HepG2 (cell line): ENCODE data around the gene SLC9A9. TPM values are rescaled to one million over a fixed set of nuclear protein-coding genes. Genes with fewer than 3 reads are reported as not detected.
A peak's percentile ranks its signal among the peaks of the same experiment; 100 is the strongest.

Experiments used
- ATAC-seq: fragments of 200-7000 bp; cut with Tn5 transposase; 3 replicates; pipeline ENCODE4 v1.9.1; 2020; ENCODE audit warnings: mild to moderate bottlenecking, moderate library complexity
- BruUV-seq: library from RNA; stranded (reverse); fragments of 400-500 nt; replicated peaks from 2 replicates; lab custom pipeline; 2021; lab: Mats Ljungman, UMichigan
- CTCF ChIA-PET: fragments of 300-600 bp; formaldehyde crosslinking; extraction: SDS; loops from one replicate; lab custom pipeline; 2021; ENCODE audit warnings: low total read pairs, inconsistent platforms, low intra/inter-chr PET ratio; lab: Yijun Ruan, JAX
- POLR2A ChIA-PET: fragments of 350-600 bp; sonication (Branson Sonifier 250); formaldehyde crosslinking; loops from one replicate; lab custom pipeline; 2020; ENCODE audit warnings: antibody characterized with exemption, inconsistent platforms; lab: Yijun Ruan, JAX
- DNase-seq: peaks from one replicate; pipeline ENCODE4 v3.0.0-alpha.2; 2015; ENCODE audit warnings: low spot score
- FAIRE-seq: peaks from 3 replicates; lab custom pipeline; 2011; peaks lifted over from hg19 to GRCh38; lab: Jason Lieb, UNC
- H2AFZ ChIP-seq: one replicate; pipeline ENCODE4 v1.6.1; 2011; ENCODE audit warnings: low read length, inconsistent platforms
- H3K27ac ChIP-seq: fragments of 300-600 bp; 3 replicates; pipeline ENCODE4 v1.8.0; 2011; ENCODE audit warnings: mixed run types, mild to moderate bottlenecking, mixed read lengths, low read length, inconsistent platforms; ENCODE audit not compliant: insufficient read depth; ENCODE audit errors: extremely low read length
- H3K27me3 ChIP-seq, 2 experiments: fragments of 200-600 bp in 1 of 2; 2 replicates in 1 of 2; 3 replicates in 1 of 2; pipeline versions ENCODE4 v1.6.0 to v1.8.0; 2011; ENCODE audit warnings: low read length in 2 of 2, mild to moderate bottlenecking in 2 of 2, moderate library complexity in 2 of 2, inconsistent platforms in 1 of 2; ENCODE audit not compliant: insufficient read depth in 2 of 2, control insufficient read depth in 1 of 2
- H3K36me3 ChIP-seq, 2 experiments: fragments of 200-600 bp in 1 of 2; replicated peaks in 1 of 2; 2 replicates in 1 of 2; 3 replicates in 1 of 2; pipeline versions ENCODE4 v1.5.1 to v1.8.0; 2011; ENCODE audit warnings: low read length in 2 of 2, inconsistent platforms in 1 of 2; ENCODE audit not compliant: insufficient read depth in 2 of 2, control insufficient read depth in 1 of 2
- H3K4me1 ChIP-seq: 2 replicates; pipeline ENCODE4 v1.5.1; 2012; ENCODE audit warnings: low read length, inconsistent platforms; ENCODE audit not compliant: insufficient read depth
- H3K4me2 ChIP-seq: 2 replicates; pipeline ENCODE4 v1.6.0; 2011; ENCODE audit warnings: low read depth, low read length, inconsistent platforms
- H3K4me3 ChIP-seq, 3 experiments: fragments of 200-600 bp in 1 of 3; sonication (generic), shearing (Covaris generic) in 1 of 3; replicated peaks in 1 of 3; 2 replicates each; pipeline ENCODE4 v1.5.1; 2011 to 2016; ENCODE audit warnings: low read length in 3 of 3, inconsistent platforms in 2 of 3, low read depth in 2 of 3, mild to moderate bottlenecking in 2 of 3, control low read depth in 1 of 3, mixed read lengths in 1 of 3; ENCODE audit not compliant: insufficient read depth in 1 of 3
- H3K79me2 ChIP-seq: one replicate; pipeline ENCODE4 v1.6.1; 2011; ENCODE audit warnings: low read length, inconsistent platforms; ENCODE audit not compliant: insufficient read depth
- H3K9ac ChIP-seq: 2 replicates; pipeline ENCODE4 v1.6.0; 2011; ENCODE audit warnings: mild to moderate bottlenecking, low read depth, low read length, inconsistent platforms; ENCODE audit not compliant: insufficient read depth
- H3K9me3 ChIP-seq: 2 replicates; pipeline ENCODE4 v1.5.1; 2012; ENCODE audit warnings: mild to moderate bottlenecking, low read length
- H4K20me1 ChIP-seq: 2 replicates; pipeline ENCODE4 v1.6.0; 2011; ENCODE audit warnings: inconsistent platforms, mild to moderate bottlenecking, low read length, moderate library complexity; ENCODE audit not compliant: insufficient read depth
- BRD4 ChIP-seq: sonication (generic); formaldehyde crosslinking; IDR thresholded peaks from 2 replicates; pipeline ENCODE4 v1.4.0; 2020; ENCODE audit warnings: missing genetic modification reagents
- FOXK1 ChIP-seq: sonication (generic); formaldehyde crosslinking; IDR thresholded peaks from 2 replicates; pipeline ENCODE4 v1.4.0; 2020; ENCODE audit warnings: low read depth, missing genetic modification reagents, borderline replicate concordance
- MAFF ChIP-seq: IDR thresholded peaks from 2 replicates; pipeline ENCODE4 v1.6.1; 2011; ENCODE audit warnings: low read depth, low read length, improper control_type of control experiment
- MAFK ChIP-seq, 2 experiments: IDR thresholded peaks in 1 of 2; conservative IDR thresholded peaks in 1 of 2; 2 replicates each; pipeline ENCODE4 v1.6.1; 2011; ENCODE audit warnings: improper control_type of control experiment in 2 of 2, low read length in 2 of 2
- NCOA1 ChIP-seq: sonication (generic); formaldehyde crosslinking; IDR thresholded peaks from 2 replicates; pipeline ENCODE4 v1.9.0; 2021; ENCODE audit warnings: missing genetic modification reagents
- TOE1 ChIP-seq: sonication (generic); formaldehyde crosslinking; IDR thresholded peaks from 2 replicates; pipeline ENCODE4 v1.4.0; 2020; ENCODE audit warnings: mild to moderate bottlenecking, missing genetic modification reagents
- U2AF1 ChIP-seq: fragments of 200-400 bp; formaldehyde crosslinking; optimal IDR thresholded peaks from 2 replicates; pipeline ENCODE3; 2017; ENCODE audit warnings: mild to moderate bottlenecking, low read depth, low read length
- ZNF317 ChIP-seq: sonication (generic); formaldehyde crosslinking; IDR thresholded peaks from 2 replicates; pipeline ENCODE4 v1.5.0; 2020; ENCODE audit warnings: mild to moderate bottlenecking, missing genetic modification reagents
- ZNF430 ChIP-seq: sonication (generic); formaldehyde crosslinking; IDR thresholded peaks from 2 replicates; pipeline ENCODE4 v1.9.0; 2021; ENCODE audit warnings: mild to moderate bottlenecking, missing genetic modification reagents
- ZNF543 ChIP-seq: sonication (generic); formaldehyde crosslinking; IDR thresholded peaks from 2 replicates; pipeline ENCODE4 v1.4.0; 2020; ENCODE audit warnings: mild to moderate bottlenecking, missing genetic modification reagents
- WGBS: methylation state at CpG from one replicate; pipeline ENCODE4 v1.1.6; 2017; ENCODE audit warnings: low lambda C conversion rate; 5-methylcytosine and 5-hydroxymethylcytosine counted together
- in situ Hi-C: cut with HindIII; loops from 2 replicates; pipeline ENCODE4 v1.10.0; 2017; ENCODE audit warnings: low pct_unique_long_range_greater_than_20kb; ENCODE audit not compliant: extremely low pct_ligation_motif_present
- intact Hi-C: fragments of 100-400 bp; cut with micrococcal nuclease; formaldehyde crosslinking; loops from one replicate; pipeline ENCODE4 v1.10.0; 2022; ENCODE audit not compliant: unreplicated experiment
- polyA plus RNA-seq, 8 experiments: library from polyadenylated mRNA; depleted of rRNA in 3 of 8; stranded (reverse) in 7 of 8; unstranded in 1 of 8; fragments of >200 nt; fragmentation: Illumina TruSeq in 4 of 8; extraction: Trizol in 4 of 8; gene quantifications; 2 replicates each; pipeline versions ENCODE4 v1.2.1 to v1.2.3, GENCODE V29; 2011 to 2016; ENCODE audit warnings: low read depth in 4 of 8, missing spikeins in 1 of 8, mixed read lengths in 1 of 8; ENCODE audit not compliant: insufficient read depth in 1 of 8
- total RNA-seq, 5 experiments: library from RNA; depleted of rRNA; stranded (reverse); fragments of >200 nt; fragmentation: Illumina TruSeq; extraction: Trizol; gene quantifications; 2 replicates each; pipeline ENCODE4 v1.2.3, GENCODE V29; 2016; ENCODE audit warnings: low read depth in 1 of 5

Gene SLC9A9
- total and polyA plus RNA-seq, 2 of the 13 experiments (the other 11 are each of a cell fraction or from before 2014, with no cell fraction given): not detected

- no peak for TF ChIP-seq FOXK1 (CRISPR knock-in tag)
- TF ChIP-seq, all 625 proteins: peak for 0
These were observed 591.9 kb downstream of the SLC9A9 start (continued) for GRCh38 chr3:143256416-143256815.

- Histone ChIP-seq H3K27me3 (no peaks in the 10 kb centered on the region), H3K9ac (no peak overlapping the region), H3K9me3 (no peaks in the 10 kb centered on the region), H2AFZ (no peak overlapping the region), H3K36me3 (no peaks in the 10 kb centered on the region), H4K20me1 (no peaks in the 10 kb centered on the region), H3K4me3 (no peak overlapping the region), H3K4me2 (no peak overlapping the region), H3K4me1 (no peaks in the 10 kb centered on the region), H3K79me2 (no peaks in the 10 kb centered on the region), H3K27ac (no peak overlapping the region)
- ChIA-PET POLR2A (no interaction called here), CTCF (no interaction called here)
- ATAC-seq (no peak), FAIRE-seq (no peak), DNase-seq (no peak)
- no TSS peak for BruUV-seq
- in situ Hi-C loops (no loop called here), intact Hi-C loops (no loop called here)
- TF ChIP-seq TOE1 (CRISPR knock-in tag): no peak
- TF ChIP-seq MAFK (conservative IDR thresholded peaks at IDR 0.05 in 1 of 2, IDR thresholded peaks at IDR 0.05 in 1 of 2; ENCODE audit: low read length in 2 of 2): peak; percentile 98 to 99
- no peak for TF ChIP-seq BRD4 (CRISPR knock-in tag)
- TF ChIP-seq MAFF: peak; percentile 99
These were observed 592.5 kb downstream of the SLC9A9 start for GRCh38 chr3:143255739-143256138.

- POLR2A ChIA-PET: no interaction called here
These were observed 595.3 kb downstream of the SLC9A9 start for GRCh38 chr3:143252931-143253330.

More at GRCh38 chr3:143252931-143253330, 595.3 kb downstream of the SLC9A9 start:
- no peaks in the 10 kb centered on the region for H4K20me1 ChIP-seq
- no peaks in the 10 kb centered on the region for H3K4me1 ChIP-seq
- no peak overlapping the region for H3K4me2 ChIP-seq
- H3K27me3 ChIP-seq: no peaks in the 10 kb centered on the region
- in situ Hi-C loops: no loop called here
- no peak for FAIRE-seq
- no peak overlapping the region for H2AFZ ChIP-seq
- no TSS peak for BruUV-seq
- CTCF ChIA-PET: no interaction called here
- H3K9ac ChIP-seq: no peak overlapping the region
- no peak overlapping the region for H3K27ac ChIP-seq
- no peak overlapping the region for H3K4me3 ChIP-seq
- H3K9me3 ChIP-seq: no peaks in the 10 kb centered on the region
- no peak for ATAC-seq
- H3K79me2 ChIP-seq: no peaks in the 10 kb centered on the region
- DNase-seq: no peak
- TF ChIP-seq ZNF430 (CRISPR knock-in tag): no peak
- TF ChIP-seq NCOA1 (CRISPR knock-in tag): no peak
- no peak for TF ChIP-seq ZNF543
- TF ChIP-seq U2AF1: no peak
- TF ChIP-seq ZNF317 (CRISPR knock-in tag): no peak
- WGBS: 43% methylated on average over 6 of the region's 6 CpGs
- H3K36me3 ChIP-seq: no peaks in the 10 kb centered on the region
- intact Hi-C loops: no loop called here
